Stimulated activated naive CD4-positive, alpha-beta T cell (primary cell): Measurements from ENCODE around the gene BAHCC1.
A peak's percentile ranks its signal among the peaks of the same experiment; 100 is the strongest.

Source experiments
- DNase-seq, 6 experiments: peaks; one replicate each; lab custom pipeline; 2025; lab: John Stamatoyannopoulos, UW

Gene BAHCC1

GRCh38 chr17:81514739-81515529 lies 119.7 kb downstream of the BAHCC1 start:
- peak; percentile 15 to 63 (median 44) for DNase-seq

DNA sequence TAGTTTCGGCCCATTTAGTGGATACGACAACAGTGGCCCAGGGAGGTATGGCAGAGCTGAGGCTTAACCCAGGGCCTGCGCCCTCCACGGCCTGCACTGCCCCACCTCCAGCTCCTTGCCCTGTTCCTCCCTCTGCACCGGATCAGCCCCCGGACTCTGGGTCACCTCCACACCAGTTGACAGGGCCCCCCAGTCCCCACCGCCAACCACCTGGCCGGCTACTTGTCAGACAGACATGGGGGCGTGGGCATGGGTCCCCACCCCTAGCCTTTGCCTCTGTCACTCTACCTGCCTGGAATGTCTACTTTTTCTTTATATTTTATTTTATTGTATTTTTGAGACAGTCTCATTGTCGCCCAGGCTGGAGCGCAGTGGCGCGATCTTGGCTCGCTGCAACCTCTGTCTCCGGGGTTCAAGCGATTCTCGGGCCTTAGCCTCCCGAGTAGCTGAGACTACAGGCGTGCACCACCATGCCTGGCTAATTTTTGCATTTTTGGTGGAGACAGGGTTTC lies 120.3 kb downstream of the BAHCC1 start:
- DNase-seq: peak in 2 of 6 experiments; percentile 36 to 39
